Nucleus accumbens (tissue), 56 donors: ENCODE data around the gene SMR3A.

Experiments
- DNase-seq, 56 donors: peaks; one replicate each; lab custom pipeline; 2025; lab: John Stamatoyannopoulos, UW

The SMR3A gene

GRCh38 chr4:70360460-70360859 is at the start of gene SMR3A:
Gene SMR3A (plus strand): TSS chr4:70360760. CDS start chr4:70362116, 1,356 bp downstream.
- no peak for DNase-seq

- DNase-seq: no peak
These were observed 46.8 kb upstream of the SMR3A start for GRCh38 chr4:70313736-70314135.

- DNase-seq: no peak
These were observed 44.6 kb upstream of the SMR3A start for GRCh38 chr4:70315928-70316327.

- DNase-seq: no peak
These were observed 34.5 kb upstream of the SMR3A start for GRCh38 chr4:70326052-70326451.

GRCh38 chr4:70334681-70335080 is 25.9 kb upstream of the SMR3A start, which contains the start of gene CABS1:
Gene CABS1 (plus strand): TSS chr4:70334981. CDS start chr4:70335040, 59 bp downstream.
- DNase-seq: no peak

- no peak for DNase-seq
These were observed 24.5 kb upstream of the SMR3A start for GRCh38 chr4:70336043-70336442.

- DNase-seq: no peak
These were observed 22.6 kb upstream of the SMR3A start for GRCh38 chr4:70337886-70338420.

- DNase-seq: no peak
These were observed 4.4 kb upstream of the SMR3A start for GRCh38 chr4:70356185-70356584.

GRCh38 chr4:70359115-70359661 is 1.4 kb upstream of the SMR3A start:
- DNase-seq: no peak

- DNase-seq: no peak
These were observed 3.4 kb downstream of the SMR3A start for GRCh38 chr4:70364002-70364401.

- DNase-seq: no peak
These were observed 4.9 kb downstream of the SMR3A start for GRCh38 chr4:70365479-70365878.

- no peak for DNase-seq
These were observed 7.3 kb downstream of the SMR3A start for GRCh38 chr4:70367813-70368212.

GRCh38 chr4:70371987-70372386 is 11.4 kb downstream of the SMR3A start:
- no peak for DNase-seq

GRCh38 chr4:70372760-70373159 is 12.2 kb downstream of the SMR3A start:
- DNase-seq: no peak

GRCh38 chr4:70380578-70380977 is 20.0 kb downstream of the SMR3A start:
- no peak for DNase-seq

- DNase-seq: no peak
These were observed 22.2 kb downstream of the SMR3A start, which contains the start of gene SMR3B for GRCh38 chr4:70382691-70383181. Gene SMR3B (plus strand): TSS chr4:70383131. CDS start chr4:70384511, 1,380 bp downstream.

- no peak for DNase-seq
These were observed 31.7 kb downstream of the SMR3A start for GRCh38 chr4:70392057-70392776.

GRCh38 chr4:70397580-70397979 is 37.0 kb downstream of the SMR3A start, which contains the start of gene OPRPN:
Gene OPRPN (plus strand): TSS chr4:70397940. CDS start chr4:70399286, 1,346 bp downstream.
- no peak for DNase-seq

GRCh38 chr4:70399319-70399718 is 38.8 kb downstream of the SMR3A start:
- no peak for DNase-seq

GRCh38 chr4:70402762-70403161 is 42.2 kb downstream of the SMR3A start:
- DNase-seq: no peak

GRCh38 chr4:70405765-70406164 is 45.2 kb downstream of the SMR3A start:
- no peak for DNase-seq
